Muscle of leg (tissue), 11 donors: ENCODE data around the gene GPT2. TPM values are rescaled to one million over a fixed set of nuclear protein-coding genes. Genes with fewer than 3 reads are reported as not detected.

Source experiments
- DNase-seq: peaks from one replicate; pipeline ENCODE4 v3.0.0; 2013
- H3K27ac ChIP-seq: one replicate; pipeline ENCODE4 v1.5.1; 2013; ENCODE audit warnings: mild to moderate bottlenecking, low read length, control low read depth
- H3K27me3 ChIP-seq: one replicate; pipeline ENCODE4 v1.6.1; 2013; ENCODE audit warnings: low read length; ENCODE audit not compliant: control insufficient read depth, insufficient read depth
- H3K36me3 ChIP-seq: one replicate; pipeline ENCODE4 v1.6.1; 2013; ENCODE audit warnings: low read length; ENCODE audit not compliant: control insufficient read depth, insufficient read depth
- H3K4me1 ChIP-seq: one replicate; pipeline ENCODE4 v1.6.1; 2013; ENCODE audit warnings: low read length; ENCODE audit not compliant: control insufficient read depth, insufficient read depth
- H3K4me3 ChIP-seq: one replicate; pipeline ENCODE4 v1.5.1; 2013; ENCODE audit warnings: low read length, control low read depth
- H3K9me3 ChIP-seq: replicated peaks from 2 replicates; pipeline ENCODE4 v1.6.1; 2013; ENCODE audit warnings: low read depth, low read length; ENCODE audit not compliant: control insufficient read depth
- WGBS: methylation state at CpG from one replicate; pipeline ENCODE4 v1.1.5; 2013; ENCODE audit warnings: missing lambda C conversion rate; ENCODE audit not compliant: insufficient coverage; 5-methylcytosine and 5-hydroxymethylcytosine counted together
- polyA plus RNA-seq, 8 donors: library from polyadenylated mRNA; unstranded; fragments of 120-200 nt; gene quantifications; one replicate each; pipeline versions ENCODE4 v1.2.1 to v1.2.3, GENCODE V29; 2013; ENCODE audit warnings: inconsistent platforms in 1 of 8, low replicate concordance in 1 of 8; ENCODE audit not compliant: insufficient read length in 8 of 8, insufficient read depth in 1 of 8
- total RNA-seq: library from RNA; stranded (reverse); fragments of 120-200 nt; gene quantifications from one replicate; pipeline ENCODE4 v1.2.4, GENCODE V29; 2013

GPT2 gene
- total and polyA plus RNA-seq, 9 donors = 18.9 to 37.5 (median 26.9) TPM

DNA sequence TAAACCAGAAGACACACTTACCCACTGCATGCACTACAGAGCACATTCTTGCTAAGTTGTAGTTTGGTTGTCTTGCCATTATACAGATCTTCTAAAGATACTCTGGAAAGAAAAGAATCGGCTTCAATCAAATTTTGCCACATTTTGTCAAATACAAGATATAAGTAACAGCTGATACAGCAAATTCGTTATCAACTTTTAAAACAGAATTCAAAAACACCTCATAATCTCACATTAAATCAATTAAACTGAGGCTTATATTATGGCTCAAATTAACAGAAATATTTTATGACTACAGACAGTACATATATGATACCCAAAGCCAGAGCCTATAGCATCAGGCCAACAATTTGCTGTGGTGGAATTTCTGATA, 83.9 kb downstream of the GPT2 start:
- Histone ChIP-seq H3K36me3 (peaks cover 60% of the 10 kb centered on the region), H3K27me3 (no peaks in the 10 kb centered on the region), H3K4me3 (no peak overlapping the region), H3K27ac (no peak overlapping the region), H3K4me1 (peaks cover 6% of the 10 kb centered on the region), H3K9me3 (no peaks in the 10 kb centered on the region)
- no CpG with 5 or more reads among the region's 2 CpGs for WGBS
- no peak for DNase-seq

DNA sequence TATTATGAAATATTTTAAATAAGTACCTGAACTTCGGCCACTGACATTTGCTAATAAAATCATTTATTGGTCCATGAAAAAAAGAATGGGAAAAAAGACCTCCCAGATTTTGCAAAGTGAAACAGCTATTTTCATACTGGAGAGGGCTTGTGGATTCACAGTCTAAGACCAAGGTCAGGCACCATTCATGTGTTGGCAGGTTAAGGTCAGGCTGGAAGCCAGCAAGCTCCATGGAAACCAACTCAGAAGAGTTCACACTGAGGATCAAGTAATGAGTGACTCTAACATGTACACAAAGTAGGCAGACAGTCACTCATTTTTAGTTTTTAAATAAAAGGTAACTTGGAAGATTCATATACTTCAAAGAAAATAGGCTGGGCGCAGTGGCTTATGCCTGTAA, 85.9 kb downstream of the GPT2 start:
- H3K4me1 ChIP-seq = peaks cover 12% of the 10 kb centered on the region
- peaks cover 41% of the 10 kb centered on the region for H3K36me3 ChIP-seq
- WGBS = no CpG with 5 or more reads among the region's 2 CpGs
- no peaks in the 10 kb centered on the region for H3K9me3 ChIP-seq
- no peak overlapping the region for H3K27ac ChIP-seq
- H3K4me3 ChIP-seq = no peak overlapping the region
- DNase-seq = no peak
- H3K27me3 ChIP-seq = no peaks in the 10 kb centered on the region

DNA sequence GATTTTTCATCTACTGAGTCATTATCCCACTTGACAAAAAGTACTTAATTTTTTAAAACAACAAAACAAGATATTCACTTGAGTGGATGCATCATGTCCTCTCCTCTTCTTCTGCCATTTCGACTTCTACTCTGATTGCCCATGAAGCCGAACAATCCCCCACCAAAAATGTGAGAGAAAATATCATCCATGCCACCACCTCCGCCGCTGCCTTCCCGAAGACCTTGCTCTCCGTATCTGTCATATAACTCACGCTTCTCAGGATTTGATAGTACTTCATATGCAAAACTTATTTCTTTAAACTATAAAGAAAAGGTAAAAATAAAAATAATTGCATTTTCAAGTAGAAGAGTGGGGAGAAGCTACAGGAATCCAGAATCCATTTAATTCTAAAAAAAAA, 87.1 kb downstream of the GPT2 start:
- Histone ChIP-seq H3K27me3 (no peaks in the 10 kb centered on the region), H3K9me3 (no peaks in the 10 kb centered on the region), H3K36me3 (peaks cover 32% of the 10 kb centered on the region), H3K4me3 (no peak overlapping the region), H3K4me1 (peaks cover 12% of the 10 kb centered on the region), H3K27ac (no peak overlapping the region)
- no peak for DNase-seq
- WGBS = 92% methylated on average over 2 of the region's 7 CpGs

DNA sequence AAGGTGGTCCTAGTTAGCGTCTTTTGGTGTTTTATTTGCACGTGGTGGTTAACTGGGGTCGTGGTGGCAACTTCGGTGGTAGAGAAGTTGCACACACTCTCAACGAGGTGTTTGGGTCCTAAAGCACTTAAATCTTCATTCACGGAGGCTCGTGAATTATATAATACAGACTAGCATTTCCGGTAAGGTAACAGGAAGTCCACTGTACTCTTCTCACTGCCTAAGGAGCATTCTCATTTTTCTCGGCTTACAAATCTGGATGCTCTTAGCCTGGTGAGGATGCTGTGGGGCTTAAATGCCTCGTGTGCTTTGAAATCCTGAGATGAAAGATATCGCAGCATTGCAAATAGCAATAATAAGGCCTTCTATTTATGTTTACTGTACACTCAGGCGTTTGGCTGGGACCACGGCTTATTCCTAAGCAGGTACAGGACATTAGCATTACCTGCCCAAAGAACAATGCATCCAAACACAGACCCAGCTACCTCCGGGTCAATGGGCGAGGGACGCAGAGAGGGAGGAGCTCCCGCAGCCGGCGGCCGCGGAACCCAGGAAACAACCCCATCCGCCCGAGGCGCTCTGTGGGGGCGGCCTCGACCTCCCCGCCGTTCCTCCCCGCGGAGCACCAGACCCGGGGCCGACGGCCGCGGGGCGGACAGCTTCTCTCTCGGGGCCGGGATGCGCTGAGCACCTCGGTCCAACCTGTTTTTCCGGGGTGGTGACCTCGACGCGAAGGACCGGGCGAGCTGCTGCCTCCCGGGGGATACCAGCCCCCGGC, 88.5 kb downstream of the GPT2 start:
- Histone ChIP-seq H3K9me3 (no peaks in the 10 kb centered on the region), H3K4me1 (peaks cover 12% of the 10 kb centered on the region), H3K27me3 (no peaks in the 10 kb centered on the region), H3K4me3 (peak overlapping the region; percentile 86), H3K27ac (peak overlapping the region; percentile 82), H3K36me3 (peaks cover 22% of the 10 kb centered on the region)
- 0% methylated on average over 29 of the region's 48 CpGs for WGBS
- peak; percentile 16 for DNase-seq

- under 1% methylated on average over 86 of the region's 86 CpGs for WGBS
- peak; percentile 95 for DNase-seq
- Histone ChIP-seq H3K4me1 (peaks cover 12% of the 10 kb centered on the region), H3K9me3 (no peaks in the 10 kb centered on the region), H3K27me3 (no peaks in the 10 kb centered on the region), H3K36me3 (peaks cover 16% of the 10 kb centered on the region), H3K4me3 (peak within 1 kb of the TSS; percentile 86), H3K27ac (peak within 1 kb of the TSS; percentile 96)
These were observed 89.2 kb downstream of the GPT2 start, which contains the start of gene DNAJA2 for GRCh38 chr16:46973207-46973995. TSS of gene DNAJA2 (minus strand) at chr16:46973674. CDS start at chr16:46973572, 102 bp downstream.

DNA sequence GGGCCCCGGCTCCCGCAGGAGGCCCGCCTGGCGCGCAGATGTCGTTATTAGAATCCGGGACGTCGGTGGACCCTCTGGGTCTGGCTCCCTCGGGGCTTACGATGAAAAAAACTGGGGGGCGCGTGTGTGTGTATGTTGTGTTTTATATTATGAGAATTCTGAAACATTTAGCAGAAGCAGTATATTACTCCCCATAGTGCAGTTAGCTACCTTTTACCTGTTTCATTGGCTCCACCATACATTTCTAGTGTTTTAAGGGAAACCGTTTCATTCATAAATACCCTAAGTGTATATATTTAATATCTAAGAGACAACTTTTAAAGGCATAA, 89.8 kb downstream of the GPT2 start:
- DNase-seq = no peak
- WGBS = no CpG with 5 or more reads among the region's 14 CpGs
- H3K4me3 ChIP-seq = peak overlapping the region; percentile 86
- H3K27me3 ChIP-seq = no peaks in the 10 kb centered on the region
- H3K9me3 ChIP-seq = no peaks in the 10 kb centered on the region
- H3K4me1 ChIP-seq = peaks cover 12% of the 10 kb centered on the region
- peak overlapping the region; percentile 96 for H3K27ac ChIP-seq
- H3K36me3 ChIP-seq = peaks cover 11% of the 10 kb centered on the region

DNA sequence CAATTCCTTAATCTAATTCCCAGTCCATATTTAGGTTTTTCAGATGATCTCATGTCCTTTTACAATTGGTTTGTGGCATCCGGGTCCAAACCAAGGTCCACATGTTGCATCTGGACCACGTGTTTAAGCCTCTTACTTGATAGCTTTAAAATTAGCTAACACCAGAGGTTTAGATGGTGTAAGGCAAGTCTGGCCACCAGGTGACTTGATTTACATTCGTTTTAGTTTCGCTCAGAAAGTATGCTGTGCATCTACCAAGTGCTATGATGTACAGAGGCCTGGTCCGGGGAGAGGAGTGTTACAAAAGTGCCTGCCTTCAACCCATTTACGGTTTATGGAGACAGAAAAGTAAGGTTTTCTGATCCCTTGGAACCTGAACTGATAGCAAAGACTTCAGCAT, 90.2 kb downstream of the GPT2 start:
- DNase-seq = peak; percentile 11

GRCh38 chr16:46975165-46975564, 91.0 kb downstream of the GPT2 start:
- peaks cover 5% of the 10 kb centered on the region for H3K36me3 ChIP-seq
- 96% methylated on average over 3 of the region's 11 CpGs for WGBS
- no peak for DNase-seq
- H3K9me3 ChIP-seq = no peaks in the 10 kb centered on the region
- no peaks in the 10 kb centered on the region for H3K27me3 ChIP-seq
- H3K27ac ChIP-seq = no peak overlapping the region
- peaks cover 12% of the 10 kb centered on the region for H3K4me1 ChIP-seq
- no peak overlapping the region for H3K4me3 ChIP-seq

More for the DNA sequence above, 90.2 kb downstream of the GPT2 start:
- Histone ChIP-seq H3K36me3 (peaks cover 9% of the 10 kb centered on the region), H3K9me3 (no peaks in the 10 kb centered on the region), H3K27me3 (no peaks in the 10 kb centered on the region), H3K4me1 (peaks cover 12% of the 10 kb centered on the region), H3K27ac (peak overlapping the region; percentile 96), H3K4me3 (peak overlapping the region; percentile 86)
- 70% methylated on average over 5 of the region's 6 CpGs for WGBS

GRCh38 chr16:46975908-46976470, 91.8 kb downstream of the GPT2 start:
- Histone ChIP-seq H3K9me3 (no peaks in the 10 kb centered on the region), H3K4me1 (peaks cover 12% of the 10 kb centered on the region), H3K36me3 (peaks cover 3% of the 10 kb centered on the region), H3K27ac (no peak overlapping the region), H3K4me3 (no peak overlapping the region), H3K27me3 (no peaks in the 10 kb centered on the region)
- no peak for DNase-seq
- 60% methylated on average over 1 of the region's 4 CpGs for WGBS

GRCh38 chr16:46976550-46976949, 92.4 kb downstream of the GPT2 start:
- no peaks in the 10 kb centered on the region for H3K36me3 ChIP-seq
- no peak for DNase-seq
- H3K4me1 ChIP-seq = peaks cover 12% of the 10 kb centered on the region
- no peak overlapping the region for H3K4me3 ChIP-seq
- no peaks in the 10 kb centered on the region for H3K27me3 ChIP-seq
- H3K27ac ChIP-seq = no peak overlapping the region
- no peaks in the 10 kb centered on the region for H3K9me3 ChIP-seq
- WGBS = no CpG with 5 or more reads among the region's 4 CpGs
